CD4-positive, alpha-beta T cell treated with Interleukin-4 for 4 hours (primary cell): ENCODE data around the gene DENND10.
"Not testable (repeated sequence)": the region's sequence is repeated elsewhere in the genome, so short reads cannot be mapped to it uniquely, and the experiment has no call there.

Experiments used
- DNase-seq: peaks from one replicate; pipeline ENCODE4 v3.0.0-alpha.2; 2020

Gene DENND10

DNA sequence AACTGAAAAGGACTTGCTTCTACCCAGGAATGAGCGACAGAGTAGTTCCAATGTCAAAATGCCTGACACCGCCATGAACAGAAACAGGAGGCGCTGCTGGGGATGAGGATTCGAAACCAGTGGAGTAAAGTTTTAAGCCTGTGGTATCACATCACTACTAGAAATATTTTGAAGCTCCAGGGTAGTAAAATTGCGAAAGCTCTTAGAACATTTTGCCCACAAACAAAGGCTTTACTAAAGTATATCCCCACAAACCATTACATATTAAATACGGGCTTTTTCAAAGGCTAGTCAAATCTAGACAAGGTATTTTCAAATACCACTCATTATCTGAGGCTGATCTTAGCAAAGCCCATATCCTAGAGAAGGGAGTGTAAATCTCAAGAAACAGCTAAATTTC is 72.3 kb downstream of the DENND10 start:
- DNase-seq, result no peak

DNA sequence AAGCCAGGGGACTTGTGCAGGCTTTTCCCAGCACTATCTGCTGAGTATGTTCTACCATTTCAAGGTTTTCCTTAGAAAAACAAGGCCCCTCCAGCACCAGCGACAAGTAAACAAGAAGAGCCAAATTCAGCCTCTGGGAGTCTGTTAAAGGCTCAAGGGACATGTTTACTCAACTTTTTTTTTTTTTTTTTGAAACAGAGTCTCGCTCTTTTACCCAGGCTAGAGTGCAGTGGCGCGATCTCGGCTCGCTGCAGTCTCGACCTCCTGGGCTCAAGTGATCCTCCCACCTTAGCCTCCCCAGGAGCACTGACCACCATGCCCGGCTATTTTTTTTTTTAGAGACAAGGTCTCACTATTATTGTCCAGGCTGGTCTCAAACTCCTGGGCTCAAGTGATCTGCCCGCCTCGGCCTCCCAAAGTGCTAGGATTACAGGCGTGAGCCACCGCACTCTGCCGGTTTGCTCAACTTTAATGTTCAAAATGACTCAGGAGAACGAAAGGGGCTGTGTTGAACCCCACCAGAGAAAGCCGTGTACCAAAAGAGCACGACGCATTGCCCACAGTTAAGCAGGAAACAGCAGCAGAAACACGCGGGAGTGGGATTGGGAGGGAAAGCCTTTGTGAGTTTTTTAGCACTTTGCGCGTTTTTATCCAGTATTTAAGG is 73.9 kb downstream of the DENND10 start:
- DNase-seq, result no peak

DNA sequence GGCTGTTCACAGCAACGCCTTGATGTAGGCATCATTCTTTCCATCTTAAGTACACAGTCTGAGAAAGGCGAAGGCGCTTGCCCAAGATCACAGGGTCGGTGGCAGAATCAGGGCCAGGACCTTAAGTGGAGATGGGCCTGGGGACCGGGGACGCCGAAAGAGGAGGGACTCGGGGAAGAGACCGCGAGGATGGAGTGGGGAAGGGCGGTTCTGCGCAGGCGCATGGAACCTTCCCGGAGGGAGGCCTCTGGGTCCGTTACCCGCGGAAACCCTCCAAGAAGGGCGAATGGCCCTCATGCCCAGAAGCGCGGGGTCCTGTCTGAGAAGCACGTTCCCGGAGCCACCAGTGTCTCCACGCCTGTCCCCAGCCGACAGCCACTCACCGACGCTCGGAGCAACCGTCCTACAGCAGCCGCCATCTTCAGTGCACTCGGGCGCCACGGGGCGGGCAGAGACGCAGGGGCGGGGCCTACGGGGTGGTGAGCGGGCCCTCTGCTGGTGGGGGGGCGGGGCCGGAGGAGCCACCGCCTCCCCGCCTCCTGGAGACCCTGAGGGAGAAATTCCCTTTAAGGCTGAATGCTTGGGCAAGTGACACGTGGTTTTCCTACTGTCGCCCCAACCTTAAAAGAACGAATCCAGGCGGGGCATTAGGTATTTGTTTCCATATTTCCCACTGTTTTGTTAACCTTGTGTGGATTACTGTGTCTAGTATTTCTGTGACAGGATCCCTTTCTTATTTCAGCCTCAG is 74.6 kb downstream of the DENND10 start, which contains the start of gene PRDX3:
PRDX3 (minus strand) TSS at position 441 of the 748 bp plus-strand sequence; CDS start at position 419, 22 bp downstream.
- DNase-seq, result peak; percentile 84

DNA sequence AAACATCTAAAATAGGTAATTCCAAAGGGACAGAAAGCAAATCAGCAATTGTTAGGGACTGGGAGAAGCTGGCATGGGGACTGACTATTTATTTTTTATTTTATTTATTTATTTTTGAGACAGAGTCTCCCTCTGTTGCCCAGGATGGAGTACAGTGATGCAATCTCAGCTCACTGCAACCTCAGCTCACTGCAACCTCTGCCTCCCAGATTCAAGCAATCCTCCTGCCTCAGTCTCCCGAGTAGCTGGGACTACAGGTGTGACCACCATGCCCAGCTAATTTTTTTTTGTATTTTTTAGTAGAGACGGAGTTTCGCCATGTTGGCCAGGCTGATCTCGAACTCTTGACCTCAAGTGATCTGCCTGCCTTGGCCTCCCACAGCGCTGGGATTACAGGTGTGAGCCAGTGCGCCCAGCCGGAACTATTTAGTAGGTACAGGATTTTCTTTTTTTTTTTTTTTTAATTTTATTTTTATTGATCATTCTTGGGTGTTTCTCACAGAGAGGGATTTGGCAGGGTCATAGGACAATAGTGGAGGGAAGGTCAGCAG is 77.0 kb downstream of the DENND10 start:
- not testable (repeated sequence) for DNase-seq

DNA sequence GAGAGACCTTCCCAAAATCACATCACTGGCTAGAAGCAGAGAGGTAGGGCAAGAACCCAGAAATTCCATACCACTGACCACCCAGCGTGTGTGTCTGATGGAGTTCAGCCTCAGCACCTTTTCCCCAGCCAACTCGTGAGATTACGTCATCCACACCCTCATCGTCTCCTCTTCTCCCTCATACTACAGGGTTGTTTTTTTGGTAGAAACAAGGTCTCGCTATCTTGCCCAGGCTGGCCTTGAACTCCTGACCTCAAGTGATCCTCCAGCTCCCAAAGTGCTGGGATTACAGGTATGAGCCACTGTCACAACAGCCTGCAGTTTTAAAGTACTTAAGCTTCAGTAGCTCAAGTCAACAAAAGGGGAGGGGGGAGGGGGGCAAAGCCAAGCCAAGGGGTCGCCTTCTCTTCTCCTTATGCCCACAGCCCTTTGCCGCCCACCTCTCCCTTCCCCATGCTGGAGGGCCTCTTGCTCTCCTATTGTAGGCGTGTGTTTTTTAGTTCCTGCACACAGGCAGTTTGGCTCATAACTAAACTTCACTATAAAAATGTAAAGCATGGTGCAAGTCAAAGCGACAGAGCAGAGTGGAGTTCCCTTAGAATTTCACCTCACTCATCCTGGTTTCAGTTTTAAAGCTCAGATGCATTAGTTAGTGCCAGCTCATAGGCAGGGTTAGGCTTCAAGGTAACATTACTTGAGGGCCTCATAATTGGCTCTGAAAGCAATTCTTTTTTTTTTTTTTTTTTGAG is 79.9 kb downstream of the DENND10 start:
- DNase-seq, result no peak
